BE2C (cell line): ENCODE data around the gene CLEC6A.

ENCODE experiments used
- DNase-seq: peaks from one replicate; pipeline ENCODE4 v3.0.0-alpha.2; 2020
- H3K27me3 ChIP-seq: fragments of 250-450 bp; sonication (Bioruptor Pico); 2 replicates; pipeline ENCODE4 v1.5.1; 2020; ENCODE audit warnings: mild to moderate bottlenecking
- H3K36me3 ChIP-seq: fragments of 250-450 bp; sonication (Bioruptor Pico); 2 replicates; pipeline ENCODE4 v1.5.1; 2020; ENCODE audit warnings: mild to moderate bottlenecking
- H3K4me1 ChIP-seq: fragments of 250-450 bp; sonication (Bioruptor Pico); 2 replicates; pipeline ENCODE4 v1.5.1; 2020
- H3K4me3 ChIP-seq: 2 replicates; pipeline ENCODE4 v1.5.1; 2011; ENCODE audit warnings: low read depth, low read length
- H3K9me3 ChIP-seq: fragments of 250-450 bp; sonication (Bioruptor Pico); 2 replicates; pipeline ENCODE4 v1.5.1; 2020
- CTCF ChIP-seq: IDR thresholded peaks from 2 replicates; pipeline ENCODE4 v1.5.1; 2012; ENCODE audit warnings: mild to moderate bottlenecking, low read depth, low read length

Gene CLEC6A

DNA sequence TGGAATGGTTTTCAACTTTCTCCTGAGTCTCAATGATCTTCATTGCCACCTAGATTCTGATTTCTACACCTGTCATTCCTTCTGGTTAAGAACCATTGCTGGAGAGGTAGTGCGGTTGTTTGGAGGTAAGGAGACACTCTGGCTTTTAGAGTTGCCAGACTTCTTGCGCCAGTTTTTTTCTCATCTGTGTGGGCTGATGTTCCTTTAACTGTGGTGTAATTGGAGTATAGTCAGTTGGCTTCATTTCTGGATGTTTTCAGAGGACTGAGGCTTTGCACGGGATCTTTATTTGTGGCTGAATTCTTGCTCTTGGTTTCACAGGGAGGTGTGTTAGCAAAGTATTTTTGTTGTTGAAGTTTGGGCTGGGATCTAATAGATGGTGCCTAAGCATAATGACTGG lies 51.8 kb downstream of the CLEC6A start:
- H3K36me3 ChIP-seq: no peaks in the 10 kb centered on the region

DNA sequence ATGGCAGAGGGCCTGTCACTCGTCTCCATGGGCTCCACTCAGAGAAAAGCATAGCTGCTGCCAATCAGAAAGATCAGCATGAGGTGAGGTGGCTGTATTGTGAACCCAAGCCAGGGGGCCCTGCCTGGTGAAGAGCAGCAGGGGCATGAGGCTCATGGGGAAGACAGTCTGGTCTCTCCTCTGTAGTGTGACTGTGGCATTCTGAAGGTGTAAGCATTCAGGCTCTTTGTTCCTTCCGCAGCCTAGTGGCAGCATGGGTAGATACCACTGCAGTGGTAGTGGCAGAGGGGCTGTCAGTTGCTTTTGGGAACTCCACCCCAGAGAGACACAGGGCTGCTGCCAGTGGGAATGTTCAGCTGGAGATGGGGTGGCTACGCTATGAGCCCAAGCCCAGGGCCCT lies 52.5 kb downstream of the CLEC6A start:
- no peak for TF ChIP-seq CTCF
- no peak for DNase-seq
- H3K27me3 ChIP-seq: no peaks in the 10 kb centered on the region

More for the DNA sequence above, 51.8 kb downstream of the CLEC6A start:
- Histone ChIP-seq H3K9me3 (no peaks in the 10 kb centered on the region), H3K4me3 (no peak overlapping the region), H3K4me1 (no peaks in the 10 kb centered on the region), H3K27me3 (no peaks in the 10 kb centered on the region)
- TF ChIP-seq CTCF: no peak
- no peak for DNase-seq

GRCh38 chr12:8508910-8509841 lies 53.4 kb downstream of the CLEC6A start:
- no peak for TF ChIP-seq CTCF
- DNase-seq: no peak
- Histone ChIP-seq H3K9me3 (no peaks in the 10 kb centered on the region), H3K27me3 (no peaks in the 10 kb centered on the region), H3K4me1 (no peaks in the 10 kb centered on the region), H3K4me3 (no peak overlapping the region), H3K36me3 (no peaks in the 10 kb centered on the region)

More for the DNA sequence above, 52.5 kb downstream of the CLEC6A start:
- H3K36me3 ChIP-seq: no peaks in the 10 kb centered on the region
- no peaks in the 10 kb centered on the region for H3K9me3 ChIP-seq
- H3K4me1 ChIP-seq: no peaks in the 10 kb centered on the region
- H3K4me3 ChIP-seq: no peak overlapping the region

GRCh38 chr12:8513256-8513655 lies 57.5 kb downstream of the CLEC6A start, which contains the start of gene CLEC4D:
CLEC4D (plus strand) TSS chr12:8513503; CDS start chr12:8513733, 230 bp downstream.
- no peaks in the 10 kb centered on the region for H3K27me3 ChIP-seq
- H3K4me3 ChIP-seq: no peak within 1 kb of the TSS
- no peaks in the 10 kb centered on the region for H3K9me3 ChIP-seq
- TF ChIP-seq CTCF: no peak
- H3K4me1 ChIP-seq: no peaks in the 10 kb centered on the region
- no peaks in the 10 kb centered on the region for H3K36me3 ChIP-seq
- no peak for DNase-seq

DNA sequence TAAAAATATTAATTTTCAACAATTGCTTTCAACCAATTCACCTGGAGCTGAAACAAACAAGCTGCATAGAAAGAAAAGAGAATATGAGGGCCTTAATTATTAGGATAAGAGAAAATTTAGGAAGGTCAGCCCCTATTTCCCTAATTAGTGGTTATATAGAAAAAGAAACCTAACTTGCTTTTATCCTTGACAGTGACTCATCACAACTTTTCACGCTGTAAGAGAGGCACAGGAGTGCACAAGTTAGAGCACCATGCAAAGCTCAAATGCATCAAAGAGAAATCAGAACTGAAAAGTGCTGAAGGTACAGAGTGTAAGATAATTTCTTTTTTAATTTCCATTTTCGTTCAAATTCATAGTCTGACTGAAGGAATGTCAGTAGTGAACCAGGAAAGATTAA lies 62.2 kb downstream of the CLEC6A start:
- DNase-seq: no peak
- Histone ChIP-seq H3K36me3 (no peaks in the 10 kb centered on the region), H3K4me1 (no peaks in the 10 kb centered on the region), H3K27me3 (no peaks in the 10 kb centered on the region), H3K4me3 (no peak overlapping the region), H3K9me3 (no peaks in the 10 kb centered on the region)
- TF ChIP-seq CTCF: no peak

DNA sequence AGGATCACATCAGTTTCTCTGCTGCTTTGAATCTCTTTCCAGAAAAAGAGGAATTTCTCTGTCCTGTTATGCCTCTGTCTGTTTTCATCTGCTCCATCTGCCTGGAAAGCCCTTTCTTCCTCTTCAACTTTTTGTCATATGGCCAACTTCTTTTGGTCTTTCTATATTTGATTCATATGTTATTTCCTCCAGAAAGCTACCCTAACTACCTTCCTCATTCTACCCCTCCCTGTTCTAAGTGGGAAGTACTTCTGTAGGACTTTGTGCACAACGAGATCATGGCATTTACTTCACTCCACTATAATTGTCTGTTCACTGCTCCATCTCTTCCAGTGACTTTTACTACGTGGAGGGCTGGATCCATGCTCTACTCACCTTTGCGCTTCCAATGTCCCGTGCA lies 63.4 kb downstream of the CLEC6A start:
- DNase-seq: no peak
- Histone ChIP-seq H3K27me3 (no peaks in the 10 kb centered on the region), H3K4me3 (no peak overlapping the region), H3K9me3 (no peaks in the 10 kb centered on the region), H3K4me1 (no peaks in the 10 kb centered on the region), H3K36me3 (no peaks in the 10 kb centered on the region)
- no peak for TF ChIP-seq CTCF
